K562 (cell line): ENCODE results near the gene ENDOG. TPM values are rescaled to one million over a fixed set of nuclear protein-coding genes. Genes with fewer than 3 reads are reported as not detected.

Experiments used
- BACH1 ChIP-seq: fragments of 200-800 bp; sonication (Bioruptor generic); IDR thresholded peaks from 2 replicates; pipeline ENCODE4 v1.6.1; 2016; ENCODE audit warnings: missing genetic modification characterization, missing compliant biosample characterization
- BHLHE40 ChIP-seq: IDR thresholded peaks from 2 replicates; pipeline ENCODE4 v1.6.1; 2011; ENCODE audit warnings: low read length, improper control_type of control experiment
- BRD9 ChIP-seq: fragments of 450-650 bp; IDR thresholded peaks from 2 replicates; pipeline ENCODE4 v1.6.1; 2018; ENCODE audit warnings: low read depth; ENCODE audit not compliant: partially characterized antibody
- CBFA2T2 ChIP-seq: fragments of 450-650 bp; conservative IDR thresholded peaks from 2 replicates; pipeline ENCODE4 v1.6.1; 2017; ENCODE audit warnings: mild to moderate bottlenecking
- DEAF1 ChIP-seq: fragments of 450-650 bp; formaldehyde crosslinking; IDR thresholded peaks from 2 replicates; pipeline ENCODE4 v1.4.0; 2020; ENCODE audit warnings: mild to moderate bottlenecking, moderate library complexity
- HES1 ChIP-seq: fragments of 450-650 bp; IDR thresholded peaks from 2 replicates; pipeline ENCODE4 v1.6.1; 2016; ENCODE audit warnings: low read depth, mild to moderate bottlenecking, moderate library complexity
- ILK ChIP-seq: fragments of 450-650 bp; IDR thresholded peaks from 2 replicates; pipeline ENCODE4 v1.6.1; 2016; ENCODE audit warnings: missing genetic modification characterization, low read depth, mild to moderate bottlenecking, missing compliant biosample characterization, moderate library complexity, borderline replicate concordance
- MITF ChIP-seq: IDR thresholded peaks from 2 replicates; pipeline ENCODE4 v1.6.1; 2014; ENCODE audit warnings: antibody characterized with exemption
- NELFE ChIP-seq: IDR thresholded peaks from 2 replicates; pipeline ENCODE4 v1.6.1; 2011; ENCODE audit warnings: mild to moderate bottlenecking; ENCODE audit not compliant: insufficient read depth, insufficient read length
- NFYB ChIP-seq: IDR thresholded peaks from 2 replicates; pipeline ENCODE4 v1.6.1; 2011; ENCODE audit warnings: mild to moderate bottlenecking, moderate library complexity; ENCODE audit not compliant: insufficient read length; ENCODE audit errors: extremely low read depth
- NR2C1 ChIP-seq, 2 experiments: fragments of 450-650 bp; IDR thresholded peaks; 2 replicates each; pipeline ENCODE4 v1.6.1; 2017; ENCODE audit warnings: mild to moderate bottlenecking in 2 of 2, antibody characterized with exemption in 1 of 2, inconsistent platforms in 1 of 2, missing compliant biosample characterization in 1 of 2, missing genetic modification characterization in 1 of 2
- PHTF2 ChIP-seq: fragments of 250-450 bp; sonication (Bioruptor Pico); IDR thresholded peaks from 2 replicates; pipeline ENCODE4 v1.5.0; 2021; ENCODE audit warnings: mild to moderate bottlenecking
- RCOR1 ChIP-seq, 2 experiments: IDR thresholded peaks; 2 replicates each; pipeline ENCODE4 v1.6.1; 2012; ENCODE audit warnings: low read depth in 2 of 2, low read length in 2 of 2, borderline replicate concordance in 1 of 2, improper control_type of control experiment in 1 of 2
- SFPQ ChIP-seq: fragments of 200-400 bp; formaldehyde crosslinking; IDR thresholded peaks from 2 replicates; pipeline ENCODE4 v1.6.1; 2017; ENCODE audit warnings: mild to moderate bottlenecking, low read depth, low read length, moderate library complexity
- TSC22D4 ChIP-seq: fragments of 450-650 bp; IDR thresholded peaks from 2 replicates; pipeline ENCODE4 v1.6.1; 2016; ENCODE audit warnings: missing genetic modification characterization, missing biosample characterization, control low read depth
- ZFP36 ChIP-seq: fragments of 150-350 bp; IDR thresholded peaks from 2 replicates; pipeline ENCODE4 v1.6.1; 2018; ENCODE audit warnings: low read length, low read depth; ENCODE audit not compliant: partially characterized antibody
- ZFX ChIP-seq: sonication (generic); formaldehyde crosslinking; IDR thresholded peaks from 2 replicates; pipeline ENCODE4 v1.8.0; 2022; ENCODE audit warnings: mild to moderate bottlenecking, missing genetic modification reagents, moderate library complexity
- ZNF212 ChIP-seq: fragments of 450-650 bp; formaldehyde crosslinking; IDR thresholded peaks from 2 replicates; pipeline ENCODE4 v1.4.0; 2020; ENCODE audit warnings: mild to moderate bottlenecking
- ZNF280B ChIP-seq: fragments of 250-450 bp; sonication (Bioruptor Pico); IDR thresholded peaks from 2 replicates; pipeline ENCODE4 v1.5.1; 2021; ENCODE audit warnings: mild to moderate bottlenecking
- ZNF384 ChIP-seq: IDR thresholded peaks from 2 replicates; pipeline ENCODE4 v1.6.1; 2012; ENCODE audit warnings: low read depth, low read length, improper control_type of control experiment
- ZNF764 ChIP-seq: fragments of 250-450 bp; sonication (Bioruptor Pico); IDR thresholded peaks from 2 replicates; pipeline ENCODE4 v1.4.0; 2020; ENCODE audit warnings: low read depth, mild to moderate bottlenecking, moderate library complexity
- polyA plus RNA-seq, 8 experiments: library from polyadenylated mRNA; depleted of rRNA in 4 of 8; stranded (reverse) in 5 of 8; unstranded in 3 of 8; fragments of >200 nt; fragmentation: Nextera tagmentation in 2 of 8; fragmentation: Illumina TruSeq in 1 of 8; extraction: Ambion mirVana in 2 of 8; extraction: Trizol in 1 of 8; gene quantifications; 2 replicates each; pipeline versions ENCODE4 v1.2.1 to v1.2.3, GENCODE V29; 2011 to 2014; ENCODE audit warnings: inconsistent platforms in 1 of 8, missing spikeins in 1 of 8
- total RNA-seq, 7 experiments: library from RNA; depleted of rRNA in 6 of 7; stranded (reverse); fragments of >200 nt in 6 of 7; fragmentation: Illumina TruSeq in 2 of 7; extraction: Trizol in 2 of 7; gene quantifications; 2 replicates each; pipeline versions ENCODE4 v1.2.1 to v1.2.3, GENCODE V29; 2011 to 2021; ENCODE audit warnings: low replicate concordance in 1 of 7

Gene ENDOG
- total and polyA plus RNA-seq, 9 of the 15 experiments (the other 6 are each of a cell fraction or from before 2014, with no cell fraction given): 1.2 to 91.0 (median 25.5) TPM

GRCh38 chr9:128818099-128818838 lies at the start of gene ENDOG (continued):
- TF ChIP-seq ZNF384 (peak; percentile 58), SFPQ (no peak), ZNF212 (CRISPR knock-in tag) (no peak), CBFA2T2 (no peak), ZFX (CRISPR knock-in tag) (peak; percentile 67), ZNF280B (CRISPR knock-in tag) (no peak), TSC22D4 (tag) (no peak), NR2C1 (IDR thresholded peaks at IDR 0.05) (no peak), NR2C1 (tag; IDR thresholded peaks at IDR 0.05) (no peak), BHLHE40 (no peak), DEAF1 (CRISPR knock-in tag) (0 out of 2 replicates have a peak, but pooled peaks have one; percentile 5), BACH1 (tag) (no peak), NELFE (no peak), NFYB (peak; percentile 31), ZNF764 (CRISPR knock-in tag) (no peak), MITF (no peak; the same call in 1 of the 2 replicates), PHTF2 (CRISPR knock-in tag) (no peak), BRD9 (no peak), ZFP36 (no peak), ILK (no peak), HES1 (no peak), RCOR1 (IDR thresholded peaks at IDR 0.05; ENCODE audit: borderline replicate concordance in 1 of 2, low read depth in 2 of 2, low read length in 2 of 2) (peak in 1 of 2 experiments; percentile 63; a peak in 1 of 4 replicates)
